Neural cell (in vitro differentiated cells): Measurements from ENCODE around the gene CYP4F22. TPM values are rescaled to one million over a fixed set of nuclear protein-coding genes. Genes with fewer than 3 reads are reported as not detected.
A peak's percentile ranks its signal among the peaks of the same experiment; 100 is the strongest.

Source experiments
- H2AFZ ChIP-seq: fragments of 200-600, 300-800 bp; sonication (generic), shearing (Covaris generic); 2 replicates; pipeline ENCODE4 v1.6.0; 2014; ENCODE audit warnings: low read depth, mild to moderate bottlenecking, antibody characterized with exemption, low read length, moderate library complexity
- H3F3A ChIP-seq: fragments of 200-600 bp; shearing (Covaris generic); 2 replicates; pipeline ENCODE4 v1.6.1; 2016; ENCODE audit warnings: mild to moderate bottlenecking, moderate library complexity, mixed read lengths, antibody characterized with exemption, low read length; ENCODE audit not compliant: insufficient read depth, poor library complexity, severe bottlenecking
- H3K27ac ChIP-seq: fragments of 200-600, 300-800 bp; sonication (generic), shearing (Covaris generic); 2 replicates; pipeline ENCODE4 v1.5.1; 2014; ENCODE audit warnings: mild to moderate bottlenecking, low read length, moderate library complexity
- H3K27me3 ChIP-seq: fragments of 300-800, 200-600 bp; sonication (generic), shearing (Covaris generic); 2 replicates; pipeline ENCODE4 v1.6.0; 2014; ENCODE audit warnings: mild to moderate bottlenecking, low read depth, low read length, moderate library complexity; ENCODE audit not compliant: insufficient read depth
- H3K36me3 ChIP-seq: fragments of 300-800, 200-600 bp; sonication (generic), shearing (Covaris generic); 2 replicates; pipeline ENCODE4 v1.5.1; 2014; ENCODE audit warnings: mild to moderate bottlenecking, antibody characterized with exemption, low read length, moderate library complexity; ENCODE audit not compliant: insufficient read depth
- H3K4me2 ChIP-seq: fragments of 300-800, 200-600 bp; sonication (generic), shearing (Covaris generic); 2 replicates; pipeline ENCODE4 v1.6.0; 2014; ENCODE audit warnings: mild to moderate bottlenecking, low read length
- H3K4me3 ChIP-seq: fragments of 300-800, 200-600 bp; sonication (generic), shearing (Covaris generic); 2 replicates; pipeline ENCODE4 v1.5.1; 2014; ENCODE audit warnings: mild to moderate bottlenecking, low read length, moderate library complexity
- H3K79me2 ChIP-seq: fragments of 200-600 bp; shearing (Covaris generic); replicated peaks from 2 replicates; pipeline ENCODE4 v1.6.0; 2014; ENCODE audit warnings: mild to moderate bottlenecking, low read length, moderate library complexity; ENCODE audit not compliant: insufficient read depth
- H3K9ac ChIP-seq: fragments of 300-800, 200-600 bp; sonication (generic), shearing (Covaris generic); 2 replicates; pipeline ENCODE4 v1.6.1; 2016; ENCODE audit warnings: mild to moderate bottlenecking, low read length, mixed read lengths
- H3K9me2 ChIP-seq: fragments of 200-600 bp; shearing (Covaris generic); 2 replicates; pipeline ENCODE4 v1.6.1; 2016; ENCODE audit warnings: mild to moderate bottlenecking, low read length, mixed read lengths; ENCODE audit not compliant: insufficient read depth
- H3K9me3 ChIP-seq: fragments of 200-600, 300-800 bp; sonication (generic), shearing (Covaris generic); 2 replicates; pipeline ENCODE4 v1.6.1; 2016; ENCODE audit warnings: mild to moderate bottlenecking, mixed run types, low read length, moderate library complexity, mixed read lengths
- H4K20me1 ChIP-seq: fragments of 200-600 bp; shearing (Covaris generic); 2 replicates; pipeline ENCODE4 v1.6.1; 2016; ENCODE audit warnings: mild to moderate bottlenecking, mixed run types; ENCODE audit not compliant: insufficient read depth
- EP300 ChIP-seq: fragments of 450-650 bp; conservative IDR thresholded peaks from 2 replicates; pipeline ENCODE4 v1.6.1; 2014; ENCODE audit warnings: antibody characterized with exemption, mild to moderate bottlenecking, moderate library complexity; ENCODE audit not compliant: poor library complexity, severe bottlenecking
- EZH2 ChIP-seq: fragments of 200-600, 300-800 bp; shearing (Covaris generic), sonication (generic); IDR thresholded peaks from 2 replicates; pipeline ENCODE4 v1.6.1; 2014; ENCODE audit warnings: antibody characterized with exemption, low read length, borderline replicate concordance, mild to moderate bottlenecking; ENCODE audit not compliant: insufficient read depth, poor library complexity, severe bottlenecking
- MXI1 ChIP-seq: fragments of 450-650 bp; conservative IDR thresholded peaks from 2 replicates; pipeline ENCODE4 v1.6.1; 2014; ENCODE audit warnings: antibody characterized with exemption, mild to moderate bottlenecking; ENCODE audit not compliant: poor library complexity, severe bottlenecking
- POLR2AphosphoS5 ChIP-seq: IDR thresholded peaks from 2 replicates; pipeline ENCODE4 v1.6.1; 2012
- RAD21 ChIP-seq: fragments of 450-650 bp; conservative IDR thresholded peaks from 2 replicates; pipeline ENCODE4 v1.6.1; 2014; ENCODE audit warnings: antibody characterized with exemption, mild to moderate bottlenecking, moderate library complexity
- SMC3 ChIP-seq: fragments of 450-650 bp; conservative IDR thresholded peaks from 2 replicates; pipeline ENCODE4 v1.6.1; 2014; ENCODE audit warnings: antibody characterized with exemption, mild to moderate bottlenecking, moderate library complexity; ENCODE audit not compliant: poor library complexity
- TAF1 ChIP-seq: IDR thresholded peaks from 2 replicates; pipeline ENCODE4 v1.6.1; 2012; ENCODE audit warnings: low read depth
- polyA plus RNA-seq: library from polyadenylated mRNA; depleted of rRNA; stranded (reverse); fragments of >200 nt; gene quantifications from 2 replicates; pipeline ENCODE4 v1.2.3, GENCODE V29; 2014
- TF ChIP-seq, protein P1 (sequence below): IDR thresholded peaks from 2 replicates; pipeline ENCODE4 v1.6.1; 2012; ENCODE audit warnings: borderline replicate concordance
- TF ChIP-seq, protein P2 (sequence below): fragments of 450-650 bp; IDR thresholded peaks from 2 replicates; pipeline ENCODE4 v1.5.1; 2014; ENCODE audit warnings: antibody characterized with exemption, mild to moderate bottlenecking, moderate library complexity; ENCODE audit not compliant: poor library complexity, severe bottlenecking

CYP4F22 gene
- polyA plus RNA-seq, 1 donor from 2014 or later, result not detected

DNA sequence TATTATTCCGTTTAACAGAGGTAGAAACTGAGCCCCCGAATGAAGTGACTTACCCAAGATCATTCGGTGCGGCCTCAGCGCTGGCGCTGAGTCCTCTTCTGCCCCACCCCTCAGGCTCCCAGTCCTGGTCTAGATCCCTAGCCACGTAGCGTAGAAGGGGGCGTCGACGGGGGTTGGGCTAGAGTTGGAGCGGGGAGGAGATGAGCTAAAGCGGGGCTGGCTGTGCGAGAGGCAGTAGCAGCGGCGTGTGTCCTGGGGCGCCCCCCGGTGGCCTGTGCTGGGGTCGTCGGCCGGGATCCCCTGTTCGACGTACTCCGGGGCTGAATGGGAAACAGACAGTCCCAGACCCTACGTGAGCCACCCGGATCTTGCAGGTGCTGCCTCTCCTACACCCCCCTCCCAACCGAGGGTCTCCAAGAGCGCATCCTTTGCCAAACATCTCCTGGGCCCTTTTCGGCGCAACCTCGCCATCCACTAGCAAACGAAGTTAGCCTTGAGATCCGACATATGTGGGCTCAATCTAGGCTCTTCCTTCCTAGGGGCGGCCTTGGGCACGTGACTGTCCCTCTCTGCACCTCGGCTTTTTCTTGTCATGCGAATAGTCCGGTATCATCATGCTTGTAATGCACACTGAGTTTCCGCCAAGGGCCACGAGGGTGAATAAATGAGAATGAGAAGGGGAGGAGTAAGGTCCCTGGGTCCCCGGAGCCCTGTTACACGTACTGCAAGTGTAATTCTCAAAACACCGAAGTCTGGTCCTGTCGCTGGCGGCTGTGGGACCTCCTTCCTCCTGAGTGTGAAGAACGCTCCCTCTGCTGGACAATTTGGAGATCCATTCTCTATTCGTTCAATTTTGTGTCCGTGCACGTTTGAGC lies 47.7 kb downstream of the CYP4F22 start:
- Histone ChIP-seq H3K4me3 (peak overlapping the region; percentile 45), H4K20me1 (no peaks in the 10 kb centered on the region), H3F3A (no peaks in the 10 kb centered on the region), H3K4me2 (no peak overlapping the region), H3K9me2 (no peaks in the 10 kb centered on the region), H3K9me3 (no peaks in the 10 kb centered on the region), H3K9ac (no peak overlapping the region), H2AFZ (no peak overlapping the region), H3K79me2 (no peaks in the 10 kb centered on the region), H3K36me3 (no peaks in the 10 kb centered on the region), H3K27ac (no peak overlapping the region), H3K27me3 (peaks cover 6% of the 10 kb centered on the region)
- TF ChIP-seq, protein P1, sequence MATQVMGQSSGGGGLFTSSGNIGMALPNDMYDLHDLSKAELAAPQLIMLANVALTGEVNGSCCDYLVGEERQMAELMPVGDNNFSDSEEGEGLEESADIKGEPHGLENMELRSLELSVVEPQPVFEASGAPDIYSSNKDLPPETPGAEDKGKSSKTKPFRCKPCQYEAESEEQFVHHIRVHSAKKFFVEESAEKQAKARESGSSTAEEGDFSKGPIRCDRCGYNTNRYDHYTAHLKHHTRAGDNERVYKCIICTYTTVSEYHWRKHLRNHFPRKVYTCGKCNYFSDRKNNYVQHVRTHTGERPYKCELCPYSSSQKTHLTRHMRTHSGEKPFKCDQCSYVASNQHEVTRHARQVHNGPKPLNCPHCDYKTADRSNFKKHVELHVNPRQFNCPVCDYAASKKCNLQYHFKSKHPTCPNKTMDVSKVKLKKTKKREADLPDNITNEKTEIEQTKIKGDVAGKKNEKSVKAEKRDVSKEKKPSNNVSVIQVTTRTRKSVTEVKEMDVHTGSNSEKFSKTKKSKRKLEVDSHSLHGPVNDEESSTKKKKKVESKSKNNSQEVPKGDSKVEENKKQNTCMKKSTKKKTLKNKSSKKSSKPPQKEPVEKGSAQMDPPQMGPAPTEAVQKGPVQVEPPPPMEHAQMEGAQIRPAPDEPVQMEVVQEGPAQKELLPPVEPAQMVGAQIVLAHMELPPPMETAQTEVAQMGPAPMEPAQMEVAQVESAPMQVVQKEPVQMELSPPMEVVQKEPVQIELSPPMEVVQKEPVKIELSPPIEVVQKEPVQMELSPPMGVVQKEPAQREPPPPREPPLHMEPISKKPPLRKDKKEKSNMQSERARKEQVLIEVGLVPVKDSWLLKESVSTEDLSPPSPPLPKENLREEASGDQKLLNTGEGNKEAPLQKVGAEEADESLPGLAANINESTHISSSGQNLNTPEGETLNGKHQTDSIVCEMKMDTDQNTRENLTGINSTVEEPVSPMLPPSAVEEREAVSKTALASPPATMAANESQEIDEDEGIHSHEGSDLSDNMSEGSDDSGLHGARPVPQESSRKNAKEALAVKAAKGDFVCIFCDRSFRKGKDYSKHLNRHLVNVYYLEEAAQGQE, result no peak
- TF ChIP-seq RAD21 (peak; percentile 93), SMC3 (peak; percentile 97), POLR2AphosphoS5 (no peak), TAF1 (no peak), EP300 (no peak), MXI1 (peak; percentile 22)
- TF ChIP-seq, protein P2, sequence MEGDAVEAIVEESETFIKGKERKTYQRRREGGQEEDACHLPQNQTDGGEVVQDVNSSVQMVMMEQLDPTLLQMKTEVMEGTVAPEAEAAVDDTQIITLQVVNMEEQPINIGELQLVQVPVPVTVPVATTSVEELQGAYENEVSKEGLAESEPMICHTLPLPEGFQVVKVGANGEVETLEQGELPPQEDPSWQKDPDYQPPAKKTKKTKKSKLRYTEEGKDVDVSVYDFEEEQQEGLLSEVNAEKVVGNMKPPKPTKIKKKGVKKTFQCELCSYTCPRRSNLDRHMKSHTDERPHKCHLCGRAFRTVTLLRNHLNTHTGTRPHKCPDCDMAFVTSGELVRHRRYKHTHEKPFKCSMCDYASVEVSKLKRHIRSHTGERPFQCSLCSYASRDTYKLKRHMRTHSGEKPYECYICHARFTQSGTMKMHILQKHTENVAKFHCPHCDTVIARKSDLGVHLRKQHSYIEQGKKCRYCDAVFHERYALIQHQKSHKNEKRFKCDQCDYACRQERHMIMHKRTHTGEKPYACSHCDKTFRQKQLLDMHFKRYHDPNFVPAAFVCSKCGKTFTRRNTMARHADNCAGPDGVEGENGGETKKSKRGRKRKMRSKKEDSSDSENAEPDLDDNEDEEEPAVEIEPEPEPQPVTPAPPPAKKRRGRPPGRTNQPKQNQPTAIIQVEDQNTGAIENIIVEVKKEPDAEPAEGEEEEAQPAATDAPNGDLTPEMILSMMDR, result peak; percentile 94

DNA sequence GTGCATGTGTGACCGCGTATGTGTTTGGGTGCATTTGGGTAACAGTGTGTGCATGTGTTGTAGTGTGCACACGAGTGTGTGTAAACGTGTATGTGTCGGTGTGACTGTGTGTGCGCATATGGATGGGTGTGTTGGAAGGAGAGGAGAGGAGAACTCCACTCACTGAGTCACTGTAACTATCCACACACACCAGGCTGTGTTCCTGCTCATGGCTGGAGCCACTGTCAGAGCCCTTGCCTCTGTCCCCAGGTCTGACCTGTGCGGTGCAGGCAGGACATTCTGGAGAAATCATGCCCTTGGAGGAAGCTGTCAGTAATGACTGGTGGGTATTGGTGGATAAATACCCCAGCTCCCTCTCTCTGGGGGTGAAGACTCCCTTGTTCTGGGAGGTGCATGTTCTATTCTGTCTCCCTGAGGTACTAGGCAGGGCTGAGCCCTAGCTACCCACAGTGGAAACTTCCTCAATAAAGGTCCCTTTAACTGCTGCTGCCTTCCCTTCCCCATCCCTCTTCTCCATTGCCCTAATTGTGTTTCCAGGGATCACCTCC lies 48.4 kb downstream of the CYP4F22 start:
- H3K9me3 ChIP-seq, result no peaks in the 10 kb centered on the region
- H3K27me3 ChIP-seq, result peaks cover 6% of the 10 kb centered on the region
- H3K79me2 ChIP-seq, result no peaks in the 10 kb centered on the region
- H2AFZ ChIP-seq, result no peak overlapping the region
- H3K4me2 ChIP-seq, result no peak overlapping the region
- H4K20me1 ChIP-seq, result no peaks in the 10 kb centered on the region
- H3K4me3 ChIP-seq, result peak overlapping the region; percentile 45
- no peaks in the 10 kb centered on the region for H3K9me2 ChIP-seq
- TF ChIP-seq TAF1 (no peak), RAD21 (no peak), POLR2AphosphoS5 (no peak), MXI1 (no peak), EP300 (no peak), EZH2 (no peak), SMC3 (no peak)
- TF ChIP-seq, protein P1, result no peak
- TF ChIP-seq, protein P2, result no peak
- no peak overlapping the region for H3K27ac ChIP-seq
- no peak overlapping the region for H3K9ac ChIP-seq
- H3K36me3 ChIP-seq, result no peaks in the 10 kb centered on the region
- no peaks in the 10 kb centered on the region for H3F3A ChIP-seq
